RWPE2 (cell line): Measurements from ENCODE around the gene ALX4.

ENCODE experiments used
- ATAC-seq: fragments of 200-7000 bp; cut with Tn5 transposase; 3 replicates; pipeline ENCODE4 v1.9.1; 2021; ENCODE audit warnings: low read depth
- DNase-seq: peaks from one replicate; pipeline ENCODE4 v3.0.0-alpha.2; 2020; ENCODE audit warnings: low spot score
- H3K27ac ChIP-seq: fragments of 450-650 bp; 2 replicates; pipeline ENCODE4 v1.5.1; 2017; ENCODE audit warnings: mild to moderate bottlenecking; ENCODE audit not compliant: poor library complexity, severe bottlenecking
- H3K27me3 ChIP-seq: fragments of 250-450 bp; sonication (Bioruptor Pico); 2 replicates; pipeline ENCODE4 v1.5.1; 2021; ENCODE audit warnings: mild to moderate bottlenecking, moderate library complexity; ENCODE audit not compliant: insufficient read depth, poor library complexity, severe bottlenecking
- H3K36me3 ChIP-seq: fragments of 250-450 bp; sonication (Bioruptor Pico); 2 replicates; pipeline ENCODE4 v1.5.1; 2020; ENCODE audit warnings: low read depth, mild to moderate bottlenecking, moderate library complexity
- H3K4me1 ChIP-seq: fragments of 250-450 bp; sonication (Bioruptor Pico); 2 replicates; pipeline ENCODE4 v1.5.1; 2021; ENCODE audit warnings: mild to moderate bottlenecking, moderate library complexity; ENCODE audit not compliant: insufficient read depth, poor library complexity, severe bottlenecking
- H3K4me3 ChIP-seq: fragments of 250-450 bp; sonication (Bioruptor Pico); 2 replicates; pipeline ENCODE4 v1.5.1; 2021; ENCODE audit warnings: mild to moderate bottlenecking, moderate library complexity; ENCODE audit not compliant: severe bottlenecking
- H3K9me3 ChIP-seq: fragments of 250-450 bp; sonication (Bioruptor Pico); 2 replicates; pipeline ENCODE4 v1.5.1; 2021; ENCODE audit warnings: mild to moderate bottlenecking, moderate library complexity; ENCODE audit not compliant: severe bottlenecking
- TF ChIP-seq, protein P1 (sequence below): fragments of 450-650 bp; IDR thresholded peaks from one replicate; pipeline ENCODE4 v1.5.1; 2017; ENCODE audit warnings: mild to moderate bottlenecking, moderate library complexity; ENCODE audit not compliant: poor library complexity, severe bottlenecking

ALX4 gene

GRCh38 chr11:44310206-44310462 lies 195 bp upstream of the ALX4 start:
- H3K27me3 ChIP-seq: peaks cover 98% of the 10 kb centered on the region
- H3K27ac ChIP-seq: no peak overlapping the region
- H3K9me3 ChIP-seq: no peaks in the 10 kb centered on the region
- no peaks in the 10 kb centered on the region for H3K4me1 ChIP-seq
- no peak for DNase-seq
- H3K36me3 ChIP-seq: no peaks in the 10 kb centered on the region
- no peak overlapping the region for H3K4me3 ChIP-seq
- TF ChIP-seq, protein P1, sequence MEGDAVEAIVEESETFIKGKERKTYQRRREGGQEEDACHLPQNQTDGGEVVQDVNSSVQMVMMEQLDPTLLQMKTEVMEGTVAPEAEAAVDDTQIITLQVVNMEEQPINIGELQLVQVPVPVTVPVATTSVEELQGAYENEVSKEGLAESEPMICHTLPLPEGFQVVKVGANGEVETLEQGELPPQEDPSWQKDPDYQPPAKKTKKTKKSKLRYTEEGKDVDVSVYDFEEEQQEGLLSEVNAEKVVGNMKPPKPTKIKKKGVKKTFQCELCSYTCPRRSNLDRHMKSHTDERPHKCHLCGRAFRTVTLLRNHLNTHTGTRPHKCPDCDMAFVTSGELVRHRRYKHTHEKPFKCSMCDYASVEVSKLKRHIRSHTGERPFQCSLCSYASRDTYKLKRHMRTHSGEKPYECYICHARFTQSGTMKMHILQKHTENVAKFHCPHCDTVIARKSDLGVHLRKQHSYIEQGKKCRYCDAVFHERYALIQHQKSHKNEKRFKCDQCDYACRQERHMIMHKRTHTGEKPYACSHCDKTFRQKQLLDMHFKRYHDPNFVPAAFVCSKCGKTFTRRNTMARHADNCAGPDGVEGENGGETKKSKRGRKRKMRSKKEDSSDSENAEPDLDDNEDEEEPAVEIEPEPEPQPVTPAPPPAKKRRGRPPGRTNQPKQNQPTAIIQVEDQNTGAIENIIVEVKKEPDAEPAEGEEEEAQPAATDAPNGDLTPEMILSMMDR: no peak
- no peak for ATAC-seq

GRCh38 chr11:44308923-44309477 lies 939 bp downstream of the ALX4 start:
- Histone ChIP-seq H3K36me3 (no peaks in the 10 kb centered on the region), H3K27me3 (peaks cover 98% of the 10 kb centered on the region)

DNA sequence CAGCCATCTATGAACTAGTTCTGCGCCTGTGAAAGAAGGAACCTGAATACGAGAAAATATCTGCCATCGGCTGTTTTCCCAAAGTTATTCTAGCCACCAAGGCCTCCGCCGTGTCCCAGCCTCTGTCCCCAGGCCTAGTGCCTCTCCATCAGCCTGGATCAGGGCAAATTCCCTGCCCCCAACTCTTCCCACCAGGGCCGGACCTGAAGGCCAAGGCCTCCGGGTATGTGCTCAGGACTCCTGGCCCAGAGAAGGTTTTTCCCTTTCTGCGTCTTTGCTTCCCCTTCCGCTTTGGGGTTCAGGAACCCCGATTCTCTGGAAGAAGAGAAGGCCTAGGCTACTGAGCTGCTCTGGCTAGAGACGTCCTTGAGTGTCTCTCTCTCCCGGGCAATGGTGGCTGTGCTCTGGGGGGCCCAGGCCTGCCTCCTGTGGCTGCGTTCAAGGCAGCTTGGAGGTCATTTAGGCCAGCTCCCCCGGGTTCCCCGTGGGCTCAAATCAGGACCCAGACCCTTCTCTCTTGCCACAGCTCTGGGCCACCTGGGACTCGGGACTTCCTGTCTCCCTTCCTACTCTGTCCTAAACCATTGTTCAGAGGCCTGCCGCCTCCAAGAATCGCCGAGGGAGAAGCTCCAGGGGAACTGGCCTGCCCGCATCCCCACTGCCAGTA lies 1.6 kb downstream of the ALX4 start:
- Histone ChIP-seq H3K4me1 (no peaks in the 10 kb centered on the region), H3K9me3 (no peaks in the 10 kb centered on the region), H3K27me3 (peaks cover 98% of the 10 kb centered on the region), H3K36me3 (no peaks in the 10 kb centered on the region), H3K4me3 (no peak overlapping the region), H3K27ac (no peak overlapping the region)
- no peak for ATAC-seq
- TF ChIP-seq, protein P1: no peak
- DNase-seq: no peak

More at GRCh38 chr11:44308923-44309477, 939 bp downstream of the ALX4 start:
- TF ChIP-seq, protein P1: no peak
- DNase-seq: no peak
- no peak for ATAC-seq
- Histone ChIP-seq H3K27ac (no peak overlapping the region), H3K9me3 (no peaks in the 10 kb centered on the region), H3K4me3 (no peak overlapping the region), H3K4me1 (no peaks in the 10 kb centered on the region)

GRCh38 chr11:44307340-44308099 lies 2.4 kb downstream of the ALX4 start:
- Histone ChIP-seq H3K27ac (no peak overlapping the region), H3K27me3 (peaks cover 98% of the 10 kb centered on the region), H3K36me3 (no peaks in the 10 kb centered on the region), H3K9me3 (no peaks in the 10 kb centered on the region), H3K4me1 (no peaks in the 10 kb centered on the region), H3K4me3 (no peak overlapping the region)
- TF ChIP-seq, protein P1: no peak
- no peak for ATAC-seq
- no peak for DNase-seq

- ATAC-seq: no peak
Observed at GRCh38 chr11:44306918-44307244, 3.1 kb downstream of the ALX4 start.

More at GRCh38 chr11:44306918-44307244, 3.1 kb downstream of the ALX4 start:
- Histone ChIP-seq H3K36me3 (no peaks in the 10 kb centered on the region), H3K4me3 (no peak overlapping the region), H3K27me3 (peaks cover 97% of the 10 kb centered on the region), H3K9me3 (no peaks in the 10 kb centered on the region), H3K4me1 (no peaks in the 10 kb centered on the region), H3K27ac (no peak overlapping the region)
- TF ChIP-seq, protein P1: no peak
- no peak for DNase-seq
